ENCODE data around the gene TENT4A.
A peak's percentile ranks its signal among the peaks of the same experiment; 100 is the strongest.
"Not testable (repeated sequence)": the region's sequence is repeated elsewhere in the genome, so short reads cannot be mapped to it uniquely, and the experiment has no call there.

TENT4A gene

DNA sequence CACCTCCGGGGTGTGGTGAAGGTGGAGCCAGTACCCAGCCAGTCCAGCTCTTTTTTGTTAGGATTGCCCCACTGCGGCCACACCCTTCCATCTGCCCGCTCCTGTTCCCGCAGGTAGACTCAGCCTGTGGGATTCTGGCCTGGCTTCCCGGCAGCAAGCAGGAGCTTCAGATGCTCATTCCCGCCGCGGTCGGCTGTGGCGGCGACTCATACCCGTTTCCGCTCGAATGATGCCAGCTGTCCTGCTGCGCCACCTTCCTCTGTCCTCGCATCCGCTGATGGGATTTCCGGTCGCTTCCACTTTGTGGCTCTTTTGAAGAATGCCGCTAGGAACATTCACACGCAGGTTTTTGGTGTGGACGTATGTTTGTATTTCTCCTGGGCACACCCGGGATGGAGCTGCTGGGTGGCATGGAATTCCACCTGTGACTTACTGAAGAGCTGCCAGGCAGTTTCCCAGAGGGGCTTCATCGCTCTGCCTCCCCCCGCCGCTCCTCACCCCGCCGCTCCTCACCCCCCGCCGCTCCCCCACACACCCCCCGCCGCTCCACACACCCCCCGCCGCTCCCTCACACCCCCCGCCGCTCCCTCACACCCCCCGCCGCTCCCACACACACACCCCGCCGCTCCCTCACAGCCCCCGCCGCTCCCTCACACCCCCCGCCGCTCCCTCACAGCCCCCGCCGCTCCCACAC is 60.3 kb downstream of the TENT4A start:
- DNase-seq (ENCODE audit: low read depth), result no peak

DNA sequence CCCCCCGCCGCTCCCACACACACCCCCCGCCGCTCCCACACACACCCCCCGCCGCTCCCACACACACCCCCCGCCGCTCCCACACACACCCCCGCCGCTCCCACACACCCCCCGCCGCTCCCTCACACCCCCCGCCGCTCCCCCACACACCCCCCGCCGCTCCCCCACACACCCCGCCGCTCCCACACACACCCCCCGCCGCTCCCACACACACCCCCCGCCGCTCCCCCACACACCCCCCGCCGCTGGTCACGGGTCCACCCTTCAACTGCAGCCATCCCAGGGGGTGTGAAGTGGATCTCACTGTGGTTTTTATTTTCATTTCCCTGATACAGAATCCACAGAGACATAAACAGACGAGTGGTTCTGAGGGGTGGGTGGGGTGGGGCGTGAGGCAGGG is 61.0 kb downstream of the TENT4A start:
- not testable (repeated sequence) for DNase-seq (ENCODE audit: low read depth)

DNA sequence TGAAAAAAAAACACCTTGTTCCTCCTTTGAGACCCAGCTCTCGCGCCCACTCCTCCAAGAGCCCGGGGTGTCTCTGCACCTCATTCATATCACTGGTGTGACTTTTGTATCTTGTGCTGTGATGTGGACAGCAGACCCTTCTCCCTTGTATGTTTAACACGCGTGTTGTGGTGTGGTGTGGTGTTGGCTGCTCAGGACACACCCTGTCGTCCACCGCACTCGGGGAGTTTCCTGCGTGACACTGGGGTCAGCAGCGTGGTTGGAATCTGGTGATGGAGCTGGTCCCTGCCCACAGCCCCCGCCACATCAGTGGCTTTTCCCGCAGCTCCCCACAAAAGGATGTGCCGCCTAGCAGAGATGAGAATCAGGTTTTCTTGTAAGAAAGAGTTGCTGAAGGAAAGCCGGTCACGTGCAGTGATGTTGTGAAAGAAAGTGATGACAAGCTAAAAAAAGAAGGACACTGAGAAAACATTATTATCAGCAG is 61.5 kb downstream of the TENT4A start:
- no peak for DNase-seq (ENCODE audit: low read depth)

DNA sequence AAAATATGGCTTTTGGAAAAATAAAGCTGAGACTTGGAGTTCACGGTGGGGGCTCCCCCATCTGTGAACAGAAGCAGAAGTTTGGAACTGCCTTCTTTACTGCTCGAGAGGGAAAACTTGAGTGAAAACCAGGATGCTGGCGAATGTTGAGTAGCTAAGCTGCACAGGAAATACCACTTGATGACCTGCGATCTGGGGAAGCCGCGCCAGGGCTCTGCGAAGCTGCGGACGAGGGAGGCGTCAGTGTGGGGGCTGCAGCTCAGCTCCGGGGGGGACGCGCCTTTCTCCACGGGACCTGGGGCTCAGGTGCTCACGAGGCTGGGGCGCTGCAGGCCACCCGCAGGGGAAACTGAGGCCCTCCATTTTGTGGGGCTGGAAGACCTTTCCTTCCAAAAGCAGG is 62.3 kb downstream of the TENT4A start:
- DNase-seq (ENCODE audit: low read depth), result no peak

DNA sequence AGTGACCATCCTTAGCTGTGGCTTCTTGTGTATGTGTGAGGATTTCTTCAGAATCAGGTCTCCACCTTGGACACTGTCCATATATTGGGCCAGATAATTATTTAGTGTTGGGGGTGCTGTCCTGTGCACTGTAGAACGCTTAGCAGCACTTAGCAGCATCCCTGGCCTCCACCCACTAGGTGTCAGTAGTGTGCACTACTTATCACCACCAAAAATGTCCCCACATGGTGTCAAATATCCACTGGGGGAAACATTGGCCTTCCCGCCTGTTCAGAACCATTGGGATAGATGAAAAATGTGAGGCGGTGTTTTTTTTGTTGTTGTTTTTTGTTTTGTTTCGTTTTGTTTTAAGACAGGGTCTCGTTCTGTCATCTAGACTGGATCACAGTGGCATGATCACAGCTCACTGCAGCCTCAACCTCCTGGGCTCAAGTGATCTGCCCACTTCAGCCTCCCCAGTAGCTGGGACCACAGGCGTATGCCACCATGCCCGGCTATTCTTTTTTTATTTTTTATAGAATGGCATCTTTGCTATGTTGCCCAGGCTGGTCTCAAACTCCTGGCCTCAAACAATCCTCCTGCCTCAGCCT is 67.7 kb downstream of the TENT4A start:
- DNase-seq (ENCODE audit: low read depth), result no peak

DNA sequence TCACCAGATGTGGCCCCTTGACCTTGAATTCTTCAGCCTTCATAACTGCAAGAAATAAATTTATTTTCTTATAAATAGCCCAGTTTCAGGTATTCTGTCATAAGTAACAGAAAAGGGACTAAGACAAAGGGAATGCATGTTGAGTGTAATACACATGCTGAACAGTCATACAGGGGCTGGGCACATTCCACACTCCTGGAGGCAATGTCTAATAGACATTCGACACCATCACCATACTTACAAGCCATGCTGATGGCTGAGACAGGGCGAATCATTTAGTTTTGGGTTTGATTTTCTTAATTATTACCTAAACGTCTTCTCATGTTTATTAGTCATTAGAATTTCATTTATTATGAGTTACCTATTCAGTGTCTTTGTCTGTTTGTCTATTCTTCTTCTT is 68.5 kb downstream of the TENT4A start:
- DNase-seq (ENCODE audit: low read depth), result no peak

DNA sequence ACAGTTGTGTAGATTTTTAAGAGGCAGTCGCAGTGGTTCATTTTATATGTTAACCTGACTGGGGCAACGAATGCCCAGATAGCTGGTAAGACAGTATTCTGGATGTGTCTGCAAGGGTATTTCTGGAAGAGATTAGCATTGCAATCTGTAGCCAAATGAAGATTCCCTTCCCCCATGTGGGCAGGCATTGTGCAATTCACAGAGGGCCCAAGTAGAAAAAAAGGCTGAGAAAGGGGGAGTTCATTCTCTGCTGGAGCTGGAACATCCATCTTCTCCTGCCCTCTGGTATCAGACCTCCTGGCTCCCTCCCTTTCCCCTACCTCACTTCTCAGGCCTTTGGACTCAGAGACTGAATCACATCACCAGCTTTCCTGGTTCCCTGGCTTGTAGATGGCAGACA is 70.6 kb downstream of the TENT4A start:
- DNase-seq (ENCODE audit: low read depth), result peak; percentile 27

DNA sequence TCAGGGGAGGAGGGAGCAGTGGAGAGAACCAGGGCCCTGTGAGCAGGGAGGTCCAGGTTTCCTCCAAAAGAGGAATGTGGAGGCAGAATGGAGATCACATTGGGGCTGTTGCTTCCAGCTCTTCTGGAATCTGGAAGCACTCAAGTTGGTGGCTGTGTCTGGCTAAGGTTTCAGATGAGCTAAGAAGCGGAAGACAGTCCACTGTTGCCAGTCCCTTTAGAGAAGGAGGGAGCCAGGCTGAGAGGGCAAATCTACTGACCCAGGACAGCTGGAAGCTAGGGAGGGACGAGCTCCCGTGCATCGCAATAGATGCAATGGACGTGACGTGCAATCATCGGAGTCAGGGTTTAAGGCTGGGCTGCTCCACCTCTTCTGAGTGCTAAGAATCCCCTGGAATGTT is 71.2 kb downstream of the TENT4A start:
- peak; percentile 37 for DNase-seq (ENCODE audit: low read depth)

DNA sequence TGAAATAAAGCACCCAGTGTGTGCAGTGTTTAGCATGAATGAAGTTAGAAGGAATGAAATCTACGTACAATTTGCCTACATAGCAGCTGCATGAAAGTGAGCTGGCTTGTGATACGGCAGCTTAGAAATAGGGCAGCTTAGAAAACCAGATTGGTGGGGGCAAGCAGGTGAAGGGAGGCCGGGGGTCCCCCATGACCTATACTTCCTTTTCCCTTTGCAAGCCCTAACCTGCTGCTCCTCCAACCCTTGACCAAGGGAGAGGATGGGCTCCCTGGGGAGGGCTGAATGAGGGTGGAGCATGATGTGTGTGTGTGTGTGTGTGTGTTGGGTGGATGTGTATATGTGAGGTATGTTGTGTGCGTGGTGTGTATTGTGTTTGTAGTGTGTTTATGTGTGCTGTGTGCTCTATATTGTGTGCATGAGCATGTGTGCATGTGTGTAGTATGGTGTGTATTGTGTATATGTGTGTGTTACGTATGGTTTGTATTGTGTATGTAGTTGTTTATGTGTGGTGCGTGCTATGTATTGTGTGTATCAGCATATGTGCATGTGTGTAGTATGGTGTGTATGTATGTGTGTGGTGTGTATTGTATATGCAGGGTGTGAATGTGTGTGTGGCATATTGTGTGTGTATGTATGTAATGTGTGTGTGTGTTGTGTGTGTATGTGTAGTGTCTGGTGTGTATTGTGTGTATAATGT is 72.1 kb downstream of the TENT4A start:
- DNase-seq (ENCODE audit: low read depth), result no peak

DNA sequence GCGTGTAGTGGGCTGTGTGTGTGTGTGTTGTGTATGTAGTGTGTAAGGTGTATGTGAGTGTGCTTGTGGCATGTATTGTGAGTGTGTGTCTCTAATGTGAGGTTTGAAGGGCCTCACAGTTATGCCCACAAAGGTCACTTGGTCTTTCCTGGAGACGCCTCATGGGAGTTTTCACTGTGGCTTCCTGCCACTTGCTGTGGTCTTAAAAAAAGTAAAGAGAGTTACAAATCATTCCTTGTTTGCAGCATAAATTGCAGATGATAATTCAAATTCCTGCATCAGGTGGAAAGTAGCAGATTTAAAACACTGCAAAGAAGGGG is 72.6 kb downstream of the TENT4A start:
- no peak for DNase-seq (ENCODE audit: low read depth)

DNA sequence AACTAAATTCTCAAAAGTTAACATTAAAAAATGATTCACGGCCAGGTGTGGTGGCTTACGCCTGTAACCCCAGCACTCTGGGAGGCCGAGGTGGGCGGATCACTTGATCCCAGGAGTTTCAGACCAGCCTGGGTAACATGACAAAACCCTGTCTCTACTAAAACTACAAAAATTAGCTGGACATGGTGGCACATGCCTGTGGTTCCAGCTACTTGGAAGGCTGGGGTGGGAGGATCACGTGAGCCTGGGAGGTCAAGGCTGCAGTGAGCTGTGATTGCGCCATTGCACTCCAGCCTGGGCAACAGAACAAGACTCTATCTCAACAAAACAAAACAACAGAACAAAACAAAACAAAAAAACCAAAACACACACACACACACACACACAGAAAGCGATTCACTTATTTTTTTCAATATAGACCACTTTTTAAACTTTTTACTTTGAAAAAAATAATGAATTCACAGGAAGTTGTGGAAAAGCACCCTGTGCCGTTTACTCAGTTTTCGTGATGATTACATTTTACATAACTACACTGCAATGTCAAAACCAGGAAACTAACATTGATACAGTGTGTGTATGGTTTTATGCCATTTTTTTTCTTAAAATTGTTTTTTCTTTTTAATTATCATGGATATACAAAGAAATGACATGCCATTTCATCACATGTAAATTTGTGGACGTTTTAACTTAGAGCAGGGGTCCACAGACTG is 73.7 kb downstream of the TENT4A start:
- peak; percentile 68 for DNase-seq (ENCODE audit: low read depth)

DNA sequence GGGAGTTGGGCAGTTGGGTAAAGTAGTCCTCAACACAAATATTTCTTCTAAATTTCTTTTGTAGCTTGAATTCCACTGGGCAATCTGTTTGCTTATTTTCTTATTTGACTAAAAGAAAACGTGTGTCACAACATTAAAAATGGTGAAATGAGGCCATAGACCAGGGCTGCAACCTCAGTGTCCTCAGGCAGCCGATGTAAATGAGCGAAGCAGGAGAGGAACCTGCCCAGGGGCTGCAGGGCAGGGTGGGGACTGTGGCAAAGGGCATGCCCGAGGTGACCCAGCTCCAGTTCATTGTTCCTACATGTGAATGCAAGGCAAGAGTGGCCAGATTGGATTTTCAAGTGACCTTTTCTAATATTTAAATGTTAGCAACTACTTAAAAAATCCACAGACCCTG is 74.7 kb downstream of the TENT4A start:
- no peak for DNase-seq (ENCODE audit: low read depth)

DNA sequence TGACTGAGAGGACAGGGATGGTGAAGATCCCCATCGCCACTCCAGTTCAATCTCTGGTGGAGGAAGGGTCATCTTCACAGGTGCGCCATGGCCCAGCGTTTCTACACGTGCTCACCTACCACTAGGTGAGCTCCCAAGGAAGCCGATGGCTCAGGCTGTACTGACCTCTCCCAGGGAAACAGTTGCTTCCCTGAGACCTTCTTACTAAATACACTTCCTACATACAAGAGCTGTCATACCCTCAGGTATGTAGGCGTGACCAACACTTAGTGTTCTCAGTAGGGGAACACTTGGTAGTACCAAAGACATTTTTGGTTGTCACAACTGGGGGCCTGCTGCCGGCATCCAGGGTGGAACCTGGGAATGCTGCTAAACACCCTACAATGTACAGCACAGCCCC is 75.2 kb downstream of the TENT4A start:
- DNase-seq (ENCODE audit: low read depth), result no peak

DNA sequence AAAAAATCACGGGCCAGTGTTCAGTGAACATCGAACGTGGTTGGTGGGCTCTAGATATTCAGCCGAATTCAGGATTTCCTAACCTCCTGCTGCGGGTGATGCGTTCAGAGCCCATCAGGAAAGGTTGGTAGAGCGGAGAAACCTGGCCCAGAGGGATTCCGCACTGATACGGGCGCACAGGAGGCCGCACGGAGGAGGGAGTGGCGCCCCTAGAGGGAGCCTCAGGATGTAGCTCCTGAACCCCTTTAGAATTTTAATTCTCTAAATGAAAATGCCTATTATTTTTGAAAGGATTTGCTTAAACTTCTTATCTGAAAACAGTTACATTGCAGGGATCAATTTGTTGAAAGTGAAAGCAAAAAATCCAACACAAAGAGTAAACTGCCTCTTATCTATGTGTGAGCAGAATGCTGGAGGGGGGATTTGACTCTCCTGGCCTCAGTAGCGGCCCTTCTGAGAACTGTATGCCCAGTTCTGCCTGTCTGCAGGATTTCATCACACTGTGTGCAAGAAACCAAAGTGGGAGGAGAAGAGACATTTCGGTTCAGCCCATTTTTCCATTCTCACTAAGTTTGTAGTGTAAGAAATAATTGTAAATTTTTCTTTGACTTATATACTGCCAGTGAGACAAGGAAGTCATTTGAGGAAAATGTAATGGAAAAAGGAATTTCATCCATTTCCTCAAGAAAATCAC is 75.9 kb downstream of the TENT4A start:
- no peak for DNase-seq (ENCODE audit: low read depth)

DNA sequence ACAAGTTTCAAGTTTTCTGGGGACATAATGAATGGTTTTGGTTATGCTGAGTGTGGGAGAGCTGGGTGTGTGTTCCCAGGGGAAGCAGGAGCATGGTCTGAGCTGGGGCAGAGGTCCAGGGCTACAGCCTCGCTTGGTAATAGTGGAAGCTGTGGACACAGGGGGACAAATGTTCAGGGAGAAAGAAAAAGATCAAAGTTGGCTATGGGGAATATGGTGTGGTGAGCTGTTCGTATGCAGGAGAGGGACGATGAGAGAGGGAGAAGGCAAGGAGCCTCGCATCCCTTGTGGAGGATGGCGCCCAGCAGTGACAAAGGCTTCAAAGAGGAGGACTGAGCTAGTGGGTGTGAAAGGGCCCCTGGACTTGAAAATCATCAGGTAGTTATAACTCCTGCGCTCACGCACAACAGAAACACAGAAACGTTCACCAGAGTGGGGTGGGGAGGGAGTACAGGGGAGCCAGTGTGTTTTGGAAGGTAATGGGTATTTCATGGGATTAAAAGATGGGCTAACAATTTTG is 77.2 kb downstream of the TENT4A start:
- no peak for DNase-seq (ENCODE audit: low read depth)

DNA sequence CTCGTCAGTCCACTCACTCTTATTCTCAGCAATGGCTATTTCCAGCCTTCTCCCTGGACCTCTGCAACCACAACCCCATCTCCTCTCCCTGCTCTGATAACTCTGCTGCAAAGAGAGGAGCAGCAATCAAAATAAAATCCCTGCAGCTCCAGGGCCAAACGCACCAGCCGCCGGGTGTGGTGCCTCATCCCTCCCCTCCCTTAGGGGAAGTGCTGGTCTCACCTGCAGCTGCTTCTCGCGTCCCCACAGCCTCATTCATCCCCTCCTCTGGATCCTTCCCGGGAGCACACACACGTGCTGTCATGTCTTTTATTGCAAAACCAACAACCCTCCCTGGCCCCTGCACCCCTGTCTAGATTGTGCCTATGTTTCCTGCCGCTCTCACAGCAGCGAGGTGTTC is 77.8 kb downstream of the TENT4A start:
- no peak for DNase-seq (ENCODE audit: low read depth)

DNA sequence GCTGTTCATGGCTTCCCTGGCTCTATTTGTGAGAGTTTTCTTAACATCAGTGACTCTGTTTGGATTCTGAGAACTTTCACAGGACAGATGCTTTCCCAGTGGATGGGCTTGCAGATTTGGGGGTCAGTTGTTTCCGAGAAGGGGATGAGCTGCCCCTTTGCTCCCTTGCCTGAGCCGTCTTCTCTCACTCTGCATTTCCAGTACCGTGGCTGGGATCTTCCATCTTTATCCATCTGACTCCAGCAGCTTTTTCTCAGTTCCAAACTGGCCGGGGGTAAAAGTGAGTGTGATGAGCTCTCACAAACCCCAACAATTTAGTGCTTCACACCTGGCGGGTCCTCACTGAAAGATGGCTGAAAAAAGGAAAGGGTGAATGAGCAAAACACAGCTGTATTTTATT is 79.1 kb downstream of the TENT4A start:
- DNase-seq (ENCODE audit: low read depth), result no peak

DNA sequence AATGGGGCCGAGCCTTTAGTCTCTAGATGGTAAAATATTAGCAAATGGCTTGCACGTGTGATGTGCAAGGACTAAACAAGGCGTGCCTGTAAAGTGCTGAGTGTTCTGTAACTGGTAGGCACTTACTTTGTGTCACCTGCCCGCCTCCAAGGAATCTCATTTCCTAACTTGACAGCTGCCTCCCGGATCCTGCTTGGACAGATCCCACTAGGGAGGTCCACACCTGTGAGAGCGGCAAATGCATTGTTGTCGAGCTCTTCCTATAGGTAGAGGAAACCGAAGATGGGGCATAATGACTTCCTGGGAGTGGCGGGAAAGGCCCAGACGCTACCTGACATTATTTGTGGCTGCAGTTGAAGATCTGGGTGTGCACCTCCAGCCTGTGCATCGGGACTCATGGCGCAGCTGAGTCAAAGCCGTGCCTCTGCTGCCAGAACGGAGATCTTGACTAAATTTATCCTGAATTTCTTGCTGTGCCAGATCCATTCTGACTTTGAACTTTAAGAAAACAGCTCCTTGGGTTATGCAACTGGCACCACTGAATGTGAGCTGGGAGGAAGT is 79.8 kb downstream of the TENT4A start:
- DNase-seq (ENCODE audit: low read depth), result no peak

DNA sequence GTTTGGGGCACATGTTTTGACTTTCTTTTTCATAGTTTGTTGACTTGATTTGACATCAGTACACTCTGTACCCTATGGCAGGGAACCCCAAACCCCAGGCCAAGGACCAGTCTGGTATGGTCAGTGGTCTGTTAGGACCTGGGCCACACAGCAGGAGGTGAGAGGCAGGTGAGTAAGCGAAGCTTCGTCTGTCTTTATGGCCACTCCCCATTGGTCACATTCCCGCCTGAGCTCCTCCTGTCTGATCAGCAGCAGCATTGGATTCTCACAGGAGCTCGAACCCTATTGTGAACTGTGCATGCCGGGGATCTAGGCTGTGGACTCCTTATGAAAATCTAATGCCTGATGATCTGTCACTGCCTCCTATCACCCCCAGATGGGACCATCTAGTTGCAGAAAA is 88.0 kb downstream of the TENT4A start:
- no peak for DNase-seq (ENCODE audit: low read depth)

DNA sequence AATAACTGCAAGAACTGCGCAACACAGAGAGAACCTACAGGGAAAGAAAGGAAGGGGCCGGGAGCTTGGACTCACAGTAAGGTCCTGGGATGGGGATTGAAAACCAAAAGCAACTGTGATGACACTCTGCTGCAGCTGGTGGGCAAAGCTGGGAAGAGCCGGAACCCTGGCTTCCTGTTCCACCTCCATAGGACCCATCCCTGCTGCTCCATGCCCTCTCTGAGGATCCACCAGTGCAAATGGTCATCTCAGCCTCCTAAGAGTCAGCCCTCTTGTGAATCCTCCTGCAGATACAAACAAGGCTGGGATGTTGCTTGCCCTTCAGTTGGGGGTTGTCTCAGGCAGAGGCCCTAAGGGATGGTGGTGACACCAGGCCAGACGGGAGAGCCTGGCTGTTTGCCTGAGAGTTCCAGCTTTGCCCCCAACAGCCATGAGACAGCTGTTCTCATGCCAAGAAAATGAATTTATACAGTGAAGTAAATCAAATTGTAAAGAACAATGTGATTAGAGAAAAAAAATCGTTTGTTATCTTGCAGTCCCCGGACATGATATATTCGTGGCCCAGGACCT is 90.8 kb downstream of the TENT4A start:
- DNase-seq (ENCODE audit: low read depth), result no peak

DNA sequence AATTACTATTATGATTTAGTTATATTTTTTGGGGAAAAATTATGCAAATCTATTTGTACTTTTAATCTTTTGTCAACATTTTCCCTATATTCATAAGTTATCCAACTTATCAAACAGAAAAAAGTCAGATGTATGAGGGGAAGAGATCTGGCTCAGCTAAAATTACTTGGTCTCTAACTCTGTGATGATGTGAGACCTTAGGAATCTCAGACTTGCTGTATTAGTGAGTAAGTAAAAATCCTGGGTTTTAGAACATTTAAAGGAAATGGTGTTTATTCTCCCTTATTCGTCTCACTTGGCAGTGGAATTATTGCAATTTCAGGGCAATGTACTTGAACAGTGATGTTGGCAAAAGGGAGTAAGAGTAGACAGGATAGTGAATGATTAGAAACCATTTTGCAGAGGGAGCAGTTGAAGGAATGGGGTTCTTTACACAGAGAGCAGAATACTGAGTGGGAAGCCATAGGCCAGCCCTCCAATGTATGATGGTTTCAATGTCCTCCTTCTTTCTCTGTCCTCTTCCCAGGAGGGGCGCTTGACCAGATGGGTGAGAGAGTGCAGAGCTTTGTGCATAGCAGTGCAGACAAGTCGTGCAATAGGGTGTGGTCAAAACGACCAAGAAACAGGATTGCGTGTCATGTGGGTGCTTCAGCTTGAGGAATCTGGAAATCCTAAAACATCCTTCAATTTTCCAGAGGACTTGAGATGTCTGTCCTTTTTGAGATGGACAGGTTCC is 91.7 kb downstream of the TENT4A start:
- peak; percentile 17 for DNase-seq (ENCODE audit: low read depth)
